GM18526 (cell line): Measurements from ENCODE around the gene EXOC1L.

ENCODE experiments used
- POLR2A ChIP-seq: IDR thresholded peaks from 3 replicates; pipeline ENCODE4 v1.6.1; 2011; ENCODE audit not compliant: insufficient read length; ENCODE audit errors: extremely low read depth

Gene EXOC1L

GRCh38 chr4:55865228-55865806 lies 45.7 kb downstream of the EXOC1L start:
- no peak for TF ChIP-seq POLR2A

DNA sequence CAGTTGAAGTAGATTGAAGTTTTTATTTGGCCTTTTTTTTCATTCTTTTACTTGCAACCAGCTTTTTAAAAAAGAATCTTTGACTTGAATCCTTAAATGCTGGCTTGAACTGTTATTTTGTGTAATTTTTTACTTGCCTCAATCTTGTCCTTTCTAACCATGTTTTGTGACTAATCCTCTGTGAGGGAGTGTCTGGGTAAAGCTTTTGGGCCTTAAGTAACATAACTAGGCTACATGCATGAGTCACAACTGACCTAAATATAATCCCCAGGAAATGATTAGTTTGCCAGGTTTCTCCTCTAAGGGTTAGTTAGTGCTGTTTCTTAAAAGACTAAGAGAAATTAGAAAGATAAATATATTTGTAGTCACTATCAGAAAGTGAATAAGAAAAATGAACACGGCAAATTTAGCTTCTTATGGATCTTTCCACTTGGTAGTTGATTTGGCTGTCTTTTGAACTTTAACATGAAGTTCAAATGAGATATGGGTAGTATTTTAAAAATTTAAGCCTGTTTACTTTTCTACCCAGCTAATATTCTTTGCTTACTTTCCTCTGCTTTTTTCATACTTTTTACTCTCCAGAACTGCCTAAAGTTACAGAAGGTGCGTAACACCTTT lies 46.8 kb downstream of the EXOC1L start:
- no peak for TF ChIP-seq POLR2A

GRCh38 chr4:55866973-55867574 lies 47.5 kb downstream of the EXOC1L start:
- TF ChIP-seq POLR2A = no peak

DNA sequence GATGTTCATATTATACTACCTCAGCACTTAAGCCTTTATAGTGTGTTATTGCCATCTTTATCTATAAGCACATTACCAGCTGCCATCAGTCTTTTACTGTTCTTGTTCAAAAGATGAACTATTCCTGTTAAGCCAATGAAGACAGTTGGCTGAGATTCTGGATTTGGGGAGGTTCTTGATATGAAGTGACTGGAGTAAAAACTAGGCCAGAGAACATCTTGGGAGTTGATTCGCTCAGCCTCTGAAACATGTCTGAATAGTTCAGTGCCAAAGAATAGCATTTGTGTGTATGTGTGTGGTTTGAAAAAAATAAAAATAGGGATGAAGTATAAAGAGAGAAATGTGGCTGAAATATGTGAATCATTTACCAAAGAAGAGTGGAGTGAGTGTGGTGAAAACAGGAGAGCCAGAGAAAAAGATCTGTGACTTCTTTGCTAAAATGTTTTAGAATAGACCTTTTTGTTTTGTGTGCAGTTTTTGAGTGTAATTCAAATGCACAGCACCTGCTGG lies 49.0 kb downstream of the EXOC1L start:
- no peak for TF ChIP-seq POLR2A

DNA sequence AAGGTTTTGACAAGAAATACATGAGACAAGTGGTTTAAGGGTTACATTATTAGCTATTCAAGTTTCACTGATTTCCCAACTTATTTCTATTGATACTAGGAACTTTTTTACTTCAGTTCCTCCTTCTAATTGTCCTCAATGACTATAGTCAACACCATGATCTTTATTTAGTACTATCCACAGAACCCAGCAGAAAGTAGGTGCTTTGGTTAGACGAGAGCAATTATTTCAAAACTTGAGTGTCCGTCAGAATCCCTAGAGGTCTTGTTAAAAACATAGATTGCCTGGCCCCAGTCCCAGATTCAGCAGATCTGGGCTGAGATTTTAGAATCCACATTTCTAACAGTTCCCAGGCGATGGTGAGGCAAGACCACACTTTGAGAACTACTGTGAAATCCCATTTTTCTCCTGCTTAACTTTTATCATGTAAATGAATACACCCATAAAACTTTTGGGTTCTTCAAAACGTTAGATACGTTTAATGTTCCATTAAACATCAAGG lies 51.8 kb downstream of the EXOC1L start:
- no peak for TF ChIP-seq POLR2A

DNA sequence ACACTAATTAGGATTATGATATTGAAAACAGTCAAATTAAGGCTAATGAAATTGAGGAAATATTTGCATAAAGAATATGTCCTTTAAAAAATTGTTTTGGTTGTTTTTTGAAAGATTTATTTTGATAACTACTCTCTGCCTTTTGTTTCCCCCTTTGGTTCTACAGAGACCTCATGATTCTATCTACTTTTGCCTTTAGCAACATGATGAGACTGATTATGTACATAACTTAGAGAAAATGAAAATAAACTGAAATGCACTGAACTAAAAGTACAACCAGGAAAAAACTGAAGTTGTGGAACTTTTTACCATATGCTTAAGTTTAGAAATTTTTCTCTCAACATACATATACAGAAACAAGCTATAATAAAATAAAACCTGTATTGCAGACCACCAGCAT lies 55.2 kb downstream of the EXOC1L start:
- no peak for TF ChIP-seq POLR2A

DNA sequence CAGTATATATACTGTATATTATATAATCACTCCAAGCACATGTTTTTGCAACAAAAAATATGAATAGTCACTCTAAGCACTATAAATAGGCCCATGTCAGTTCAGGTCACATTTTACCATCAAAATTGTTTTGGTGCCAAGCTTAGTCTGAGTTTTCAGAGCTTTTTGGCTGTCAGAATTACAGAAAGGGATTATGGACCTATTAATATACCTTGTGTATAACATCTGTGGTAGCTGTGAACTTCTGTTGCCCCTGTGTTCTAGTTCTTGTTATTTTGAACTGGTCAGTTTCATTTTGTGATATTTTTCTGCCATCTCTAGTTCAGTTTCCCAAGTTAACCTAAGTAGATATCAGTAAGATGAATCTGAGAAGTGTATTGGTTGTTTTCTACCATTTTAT lies 56.8 kb downstream of the EXOC1L start:
- no peak for TF ChIP-seq POLR2A

DNA sequence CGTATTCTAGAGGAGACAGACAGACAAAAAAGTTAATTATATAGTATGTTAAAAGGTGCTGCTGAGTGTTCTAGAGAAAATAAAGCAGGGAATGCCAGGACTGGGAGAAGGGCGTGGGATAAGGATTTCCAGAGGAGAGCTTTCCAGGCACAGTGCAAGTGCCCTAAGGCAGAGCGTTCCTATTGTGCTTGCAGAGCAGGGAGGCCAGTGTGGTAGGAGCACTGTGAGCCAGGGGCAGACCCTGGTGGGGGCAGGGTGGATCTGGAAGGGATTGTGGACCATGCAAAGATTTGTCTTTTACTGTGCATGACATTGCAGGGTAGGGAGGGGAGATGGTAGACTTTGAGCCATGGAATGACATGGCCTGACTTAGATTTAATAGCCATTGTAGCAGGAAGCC lies 59.6 kb downstream of the EXOC1L start:
- TF ChIP-seq POLR2A = no peak

DNA sequence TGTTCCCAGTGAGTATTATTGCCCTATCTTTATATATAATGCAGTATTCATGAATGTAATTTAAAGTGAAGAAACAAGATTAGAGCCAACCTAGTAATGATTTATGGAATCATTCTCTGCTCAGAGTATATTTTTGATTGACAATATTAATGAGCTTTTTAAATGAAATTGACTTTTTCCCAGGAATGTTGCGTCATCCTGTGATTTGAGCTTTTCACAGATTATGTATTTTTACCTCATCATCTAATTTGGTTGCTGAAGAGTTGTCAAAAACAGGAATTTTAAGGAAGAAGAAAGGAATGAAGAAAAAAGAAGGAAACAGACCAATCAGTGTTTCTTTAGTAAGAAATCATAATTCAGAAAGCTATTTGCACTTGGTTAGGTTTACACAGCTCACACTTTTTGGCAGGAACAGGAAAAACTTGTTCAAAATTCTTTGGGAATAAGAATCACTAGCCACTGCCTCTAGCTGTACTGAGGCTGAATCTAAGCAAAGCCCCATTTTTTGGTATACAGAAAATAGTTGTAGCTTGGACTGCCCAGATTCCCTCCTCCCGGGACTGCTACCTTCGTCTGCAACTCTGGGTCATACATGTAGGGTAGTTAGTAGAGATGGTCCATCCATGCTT lies 61.2 kb downstream of the EXOC1L start:
- TF ChIP-seq POLR2A = no peak

DNA sequence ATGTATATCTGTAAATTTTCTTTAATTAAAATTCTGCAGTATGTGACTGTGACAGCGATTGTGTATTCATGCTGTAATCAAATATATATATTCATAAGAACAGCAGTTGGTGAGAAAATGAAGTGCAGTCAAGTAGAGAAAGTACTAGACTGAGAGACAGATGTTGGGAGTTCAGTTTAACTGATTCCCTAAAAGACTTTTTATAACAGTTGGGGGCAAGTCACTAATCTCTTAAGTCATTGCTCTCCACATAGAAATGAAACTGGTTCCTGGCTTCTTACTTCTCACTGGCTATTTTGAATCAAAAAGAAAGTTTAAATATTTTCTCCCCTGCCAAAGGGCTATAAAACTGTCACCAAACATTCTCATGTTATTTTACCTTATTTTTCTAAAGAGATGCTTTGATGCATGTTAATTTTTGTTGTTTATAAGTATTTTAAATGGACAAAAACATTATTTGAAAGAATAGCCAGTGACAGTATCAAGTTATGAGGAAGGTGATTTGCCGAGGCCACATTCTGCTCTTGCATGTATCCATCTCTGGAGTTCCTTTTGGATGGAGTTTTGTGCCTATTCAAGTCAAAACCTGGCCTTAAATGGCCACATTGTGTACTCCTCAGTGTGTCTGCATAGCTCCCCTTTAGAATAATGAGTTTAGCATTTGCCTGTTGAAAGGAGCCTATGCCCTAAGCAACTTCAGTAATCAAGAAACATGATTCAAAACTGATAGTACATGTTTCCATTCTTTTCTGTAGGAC lies 64.7 kb downstream of the EXOC1L start:
- TF ChIP-seq POLR2A = no peak

- no peak for TF ChIP-seq POLR2A
Measured at GRCh38 chr4:55884851-55885219, 65.2 kb downstream of the EXOC1L start.
